Hepatocyte (in vitro differentiated cells): ENCODE measurements around the gene CFD. TPM values are rescaled to one million over a fixed set of nuclear protein-coding genes. Genes with fewer than 3 reads are reported as not detected.

Experiments used
- DNase-seq: peaks from one replicate; pipeline ENCODE4 v3.0.0-alpha.2; 2016; ENCODE audit warnings: low spot score
- H2AFZ ChIP-seq: fragments of 200-600 bp; sonication (generic); 2 replicates; pipeline ENCODE4 v1.6.0; 2016; ENCODE audit warnings: antibody characterized with exemption, mild to moderate bottlenecking
- H3K27ac ChIP-seq: fragments of 200-600 bp; sonication (generic); 2 replicates; pipeline ENCODE4 v1.5.1; 2016; ENCODE audit warnings: mild to moderate bottlenecking
- H3K27me3 ChIP-seq: fragments of 200-600 bp; sonication (generic); 2 replicates; pipeline ENCODE4 v1.6.1; 2016
- H3K36me3 ChIP-seq: fragments of 200-600 bp; sonication (generic); replicated peaks from 2 replicates; pipeline ENCODE4 v1.5.1; 2016; ENCODE audit warnings: low read depth; ENCODE audit not compliant: insufficient read depth
- H3K4me1 ChIP-seq: fragments of 200-600 bp; sonication (generic); 2 replicates; pipeline ENCODE4 v1.5.1; 2016; ENCODE audit warnings: mild to moderate bottlenecking, moderate library complexity; ENCODE audit not compliant: insufficient read depth
- H3K4me2 ChIP-seq: fragments of 200-600 bp; sonication (generic); 2 replicates; pipeline ENCODE4 v1.6.0; 2016
- H3K4me3 ChIP-seq: fragments of 200-600 bp; sonication (generic); 2 replicates; pipeline ENCODE4 v1.5.1; 2016; ENCODE audit warnings: mild to moderate bottlenecking
- H3K79me2 ChIP-seq: fragments of 200-600 bp; sonication (generic); 2 replicates; pipeline ENCODE4 v1.6.0; 2017; ENCODE audit warnings: mild to moderate bottlenecking
- H3K9me2 ChIP-seq: fragments of 200-600 bp; sonication (generic); replicated peaks from 2 replicates; pipeline ENCODE4 v1.6.0; 2017; ENCODE audit warnings: mild to moderate bottlenecking; ENCODE audit not compliant: insufficient read depth
- H3K9me3 ChIP-seq: fragments of 200-600 bp; sonication (generic); 2 replicates; pipeline ENCODE4 v1.5.1; 2016; ENCODE audit warnings: low read depth, mild to moderate bottlenecking
- H4K20me1 ChIP-seq: fragments of 200-600 bp; sonication (generic); 2 replicates; pipeline ENCODE4 v1.6.0; 2016; ENCODE audit warnings: mild to moderate bottlenecking; ENCODE audit not compliant: insufficient read depth, poor library complexity, severe bottlenecking
- EZH2 ChIP-seq: fragments of 200-600 bp; sonication (generic); IDR thresholded peaks from 2 replicates; pipeline ENCODE4 v1.6.1; 2016; ENCODE audit warnings: antibody characterized with exemption, mild to moderate bottlenecking, borderline replicate concordance
- EZH2phosphoT487 ChIP-seq: fragments of 200-600 bp; sonication (generic); IDR thresholded peaks from one replicate; pipeline ENCODE4 v1.6.1; 2018; ENCODE audit warnings: antibody characterized with exemption, mild to moderate bottlenecking, low read depth, moderate library complexity; ENCODE audit not compliant: unreplicated experiment, severe bottlenecking
- WGBS: methylation state at CpG from one replicate; pipeline ENCODE4 v1.1.6; 2016; ENCODE audit warnings: low lambda C conversion rate; ENCODE audit errors: missing lambda C conversion rate; 5-methylcytosine and 5-hydroxymethylcytosine counted together
- polyA plus RNA-seq: library from polyadenylated mRNA; unstranded; fragments of >200 nt; fragmentation: Nextera tagmentation; extraction: Ambion mirVana; gene quantifications from 2 replicates; pipeline ENCODE4 v1.2.1, GENCODE V29; 2016
- total RNA-seq: library from RNA; depleted of rRNA; stranded (reverse); fragments of >200 nt; gene quantifications from 2 replicates; pipeline ENCODE4 v1.2.3, GENCODE V29; 2014
- TF ChIP-seq, protein P1 (sequence below): fragments of 200-600 bp; sonication (generic); IDR thresholded peaks from 2 replicates; pipeline ENCODE4 v1.5.1; 2016; ENCODE audit warnings: antibody characterized with exemption, mild to moderate bottlenecking; ENCODE audit not compliant: poor library complexity

The CFD gene
- total and polyA plus RNA-seq, 2 experiments from 2014 or later: 3.3 to 8.2 TPM

- Histone ChIP-seq H3K27me3 (no peaks in the 10 kb centered on the region), H3K9me2 (no peaks in the 10 kb centered on the region), H3K4me1 (no peaks in the 10 kb centered on the region), H3K27ac (no peak overlapping the region), H3K36me3 (peaks cover 5% of the 10 kb centered on the region), H2AFZ (no peak overlapping the region), H3K4me2 (no peak overlapping the region), H3K4me3 (no peak overlapping the region), H3K9me3 (no peaks in the 10 kb centered on the region), H3K79me2 (peaks cover 12% of the 10 kb centered on the region), H4K20me1 (peaks cover 30% of the 10 kb centered on the region)
- WGBS: 99% methylated on average over 44 of the region's 87 CpGs
- no peak for DNase-seq
- TF ChIP-seq EZH2 (no peak), EZH2phosphoT487 (no peak)
- TF ChIP-seq, protein P1, sequence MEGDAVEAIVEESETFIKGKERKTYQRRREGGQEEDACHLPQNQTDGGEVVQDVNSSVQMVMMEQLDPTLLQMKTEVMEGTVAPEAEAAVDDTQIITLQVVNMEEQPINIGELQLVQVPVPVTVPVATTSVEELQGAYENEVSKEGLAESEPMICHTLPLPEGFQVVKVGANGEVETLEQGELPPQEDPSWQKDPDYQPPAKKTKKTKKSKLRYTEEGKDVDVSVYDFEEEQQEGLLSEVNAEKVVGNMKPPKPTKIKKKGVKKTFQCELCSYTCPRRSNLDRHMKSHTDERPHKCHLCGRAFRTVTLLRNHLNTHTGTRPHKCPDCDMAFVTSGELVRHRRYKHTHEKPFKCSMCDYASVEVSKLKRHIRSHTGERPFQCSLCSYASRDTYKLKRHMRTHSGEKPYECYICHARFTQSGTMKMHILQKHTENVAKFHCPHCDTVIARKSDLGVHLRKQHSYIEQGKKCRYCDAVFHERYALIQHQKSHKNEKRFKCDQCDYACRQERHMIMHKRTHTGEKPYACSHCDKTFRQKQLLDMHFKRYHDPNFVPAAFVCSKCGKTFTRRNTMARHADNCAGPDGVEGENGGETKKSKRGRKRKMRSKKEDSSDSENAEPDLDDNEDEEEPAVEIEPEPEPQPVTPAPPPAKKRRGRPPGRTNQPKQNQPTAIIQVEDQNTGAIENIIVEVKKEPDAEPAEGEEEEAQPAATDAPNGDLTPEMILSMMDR: no peak
Measured at GRCh38 chr19:813219-814151, 46.0 kb upstream of the CFD start.

GRCh38 chr19:814152-815078, 45.0 kb upstream of the CFD start:
- no peaks in the 10 kb centered on the region for H3K9me3 ChIP-seq
- H3K4me1 ChIP-seq: no peaks in the 10 kb centered on the region
- H3K27me3 ChIP-seq: no peaks in the 10 kb centered on the region
- TF ChIP-seq EZH2phosphoT487 (no peak), EZH2 (no peak)
- TF ChIP-seq, protein P1: no peak
- no peak overlapping the region for H2AFZ ChIP-seq
- no peak overlapping the region for H3K27ac ChIP-seq
- no peaks in the 10 kb centered on the region for H3K9me2 ChIP-seq
- no peak overlapping the region for H3K4me2 ChIP-seq
- peaks cover 20% of the 10 kb centered on the region for H4K20me1 ChIP-seq
- H3K36me3 ChIP-seq: peaks cover 4% of the 10 kb centered on the region
- no peak for DNase-seq
- H3K79me2 ChIP-seq: peaks cover 4% of the 10 kb centered on the region
- no peak overlapping the region for H3K4me3 ChIP-seq
- WGBS: 92% methylated on average over 41 of the region's 49 CpGs

- Histone ChIP-seq H3K27ac (no peak overlapping the region), H3K4me2 (no peak overlapping the region), H3K79me2 (no peaks in the 10 kb centered on the region), H3K4me1 (no peaks in the 10 kb centered on the region), H3K9me3 (no peaks in the 10 kb centered on the region), H3K36me3 (no peaks in the 10 kb centered on the region), H3K9me2 (no peaks in the 10 kb centered on the region), H3K27me3 (no peaks in the 10 kb centered on the region), H3K4me3 (no peak overlapping the region), H4K20me1 (peaks cover 12% of the 10 kb centered on the region), H2AFZ (no peak overlapping the region)
- TF ChIP-seq, protein P1: no peak
- no peak for TF ChIP-seq EZH2phosphoT487
- no peak for TF ChIP-seq EZH2
- WGBS: 95% methylated on average over 22 of the region's 47 CpGs
- no peak for DNase-seq
Measured at GRCh38 chr19:815079-815774, 44.2 kb upstream of the CFD start.
